NCI-H2227 treated with DMSO at 0.1 percent for 48 hours (cell line): Measurements from ENCODE around the gene LYZL4.

Experiments used
- DNase-seq: peaks from one replicate; lab custom pipeline; 2025; lab: John Stamatoyannopoulos, UW

LYZL4 gene

GRCh38 chr3:42425736-42426407 is 15.5 kb upstream of the LYZL4 start:
- no peak for DNase-seq

- DNase-seq, result no peak
Measured at GRCh38 chr3:42424911-42425310, 14.5 kb upstream of the LYZL4 start.

- no peak for DNase-seq
Measured at GRCh38 chr3:42421818-42422796, 11.7 kb upstream of the LYZL4 start.

GRCh38 chr3:42419563-42419962 is 9.2 kb upstream of the LYZL4 start:
- DNase-seq, result no peak

- DNase-seq, result no peak
Measured at GRCh38 chr3:42412526-42413155, 2.2 kb upstream of the LYZL4 start.

- DNase-seq, result no peak
Measured at GRCh38 chr3:42411429-42411828, 1.0 kb upstream of the LYZL4 start.

- DNase-seq, result no peak
Measured at GRCh38 chr3:42408156-42408555, 2.3 kb downstream of the LYZL4 start.

GRCh38 chr3:42406727-42407450 is 3.5 kb downstream of the LYZL4 start:
- DNase-seq, result no peak

- DNase-seq, result no peak
Measured at GRCh38 chr3:42405857-42406256, 4.6 kb downstream of the LYZL4 start.

- DNase-seq, result no peak
Measured at GRCh38 chr3:42403737-42404136, 6.7 kb downstream of the LYZL4 start.

- DNase-seq, result no peak
Measured at GRCh38 chr3:42402394-42403096, 7.9 kb downstream of the LYZL4 start.

- no peak for DNase-seq
Measured at GRCh38 chr3:42398080-42398479, 12.3 kb downstream of the LYZL4 start.

- DNase-seq, result no peak
Measured at GRCh38 chr3:42397644-42398043, 12.8 kb downstream of the LYZL4 start.

GRCh38 chr3:42394579-42395288 is 15.7 kb downstream of the LYZL4 start:
- peak; percentile 44 for DNase-seq

GRCh38 chr3:42387802-42388651 is 22.4 kb downstream of the LYZL4 start:
- no peak for DNase-seq

GRCh38 chr3:42381551-42382082 is 28.8 kb downstream of the LYZL4 start:
- no peak for DNase-seq

- DNase-seq, result no peak
Measured at GRCh38 chr3:42377681-42378080, 32.7 kb downstream of the LYZL4 start.

GRCh38 chr3:42376344-42376798 is 34.0 kb downstream of the LYZL4 start:
- DNase-seq, result no peak

- no peak for DNase-seq
Measured at GRCh38 chr3:42375121-42375800, 35.1 kb downstream of the LYZL4 start.
